D721Med (cell line): ENCODE results near the gene HAUS2.

Experiments used
- DNase-seq: peaks from one replicate; pipeline ENCODE4 v3.0.0; 2011; ENCODE audit warnings: low spot score; ENCODE audit not compliant: insufficient read length
- FAIRE-seq: peaks from 2 replicates; lab custom pipeline; 2011; peaks lifted over from hg19 to GRCh38; lab: Jason Lieb, UNC
- CTCF ChIP-seq: IDR thresholded peaks from 2 replicates; pipeline ENCODE4 v1.5.1; 2012; ENCODE audit warnings: mild to moderate bottlenecking, control low read depth; ENCODE audit not compliant: insufficient read depth; ENCODE audit errors: missing control alignments

Gene HAUS2

GRCh38 chr15:42608110-42608531 lies 59.5 kb downstream of the HAUS2 start:
- FAIRE-seq (no peak), DNase-seq (no peak)

GRCh38 chr15:42608752-42609488 lies 60.3 kb downstream of the HAUS2 start:
- FAIRE-seq (no peak), DNase-seq (no peak)
- no peak for TF ChIP-seq CTCF

More at GRCh38 chr15:42608110-42608531, 59.5 kb downstream of the HAUS2 start:
- no peak for TF ChIP-seq CTCF

GRCh38 chr15:42611532-42611931 lies 62.9 kb downstream of the HAUS2 start:
- no peak for FAIRE-seq
- no peak for DNase-seq
- no peak for TF ChIP-seq CTCF

GRCh38 chr15:42612367-42612912 lies 63.8 kb downstream of the HAUS2 start:
- TF ChIP-seq CTCF = no peak
- FAIRE-seq (no peak), DNase-seq (no peak)

GRCh38 chr15:42616107-42616506 lies 67.5 kb downstream of the HAUS2 start:
- DNase-seq (no peak), FAIRE-seq (no peak)
- no peak for TF ChIP-seq CTCF
